ENCODE data around the gene VWF. TPM values are rescaled to one million over a fixed set of nuclear protein-coding genes. Genes with fewer than 3 reads are reported as not detected.
A peak's percentile ranks its signal among the peaks of the same experiment; 100 is the strongest.

The VWF gene
- total RNA-seq, 6 donors from 2014 or later, result 292 to 543 (median 360) TPM

DNA sequence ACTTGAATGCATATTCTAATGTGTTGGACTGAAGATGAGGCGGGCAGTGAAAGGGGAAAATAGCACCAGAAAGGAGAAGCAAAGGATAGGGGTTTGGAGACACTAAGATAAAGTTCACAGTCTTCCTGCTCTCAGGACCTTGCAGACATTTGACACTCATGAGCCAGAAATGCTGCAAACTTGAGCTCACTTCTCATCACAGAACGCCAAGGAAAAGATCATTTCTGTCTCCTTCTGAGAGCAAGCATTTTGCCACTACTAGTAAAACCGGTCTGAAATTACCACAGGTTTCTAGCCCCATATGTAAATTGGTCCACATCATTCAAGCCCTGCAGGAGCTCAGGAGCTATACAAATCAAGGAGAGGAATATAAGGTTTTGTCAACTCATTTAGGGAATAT is 134.8 kb downstream of the VWF start:
- no peaks in the 10 kb centered on the region for H3K9me3 ChIP-seq
- 85 to 88% methylated on average over 3 of the region's 3 CpGs for WGBS, 2 donors
- peaks cover 3 to 65% (median 10%) of the 10 kb centered on the region in 4 donors for H3K36me3 ChIP-seq
- ATAC-seq (ENCODE audit: low FRiP score in 2 of 2), result no peak
- no peak for DNase-seq
- no peaks in the 10 kb centered on the region for H3K27me3 ChIP-seq
- H3K4me1 ChIP-seq, result peaks cover 0 to 6% (median 0%) of the 10 kb centered on the region in 4 donors
- no peak overlapping the region for H3K4me3 ChIP-seq
- TF ChIP-seq EP300 (IDR thresholded peaks at IDR 0.05) (no peak), POLR2AphosphoS5 (IDR thresholded peaks at IDR 0.05) (no peak), POLR2A (IDR thresholded peaks at IDR 0.05) (no peak)
- TF ChIP-seq, protein P1, sequence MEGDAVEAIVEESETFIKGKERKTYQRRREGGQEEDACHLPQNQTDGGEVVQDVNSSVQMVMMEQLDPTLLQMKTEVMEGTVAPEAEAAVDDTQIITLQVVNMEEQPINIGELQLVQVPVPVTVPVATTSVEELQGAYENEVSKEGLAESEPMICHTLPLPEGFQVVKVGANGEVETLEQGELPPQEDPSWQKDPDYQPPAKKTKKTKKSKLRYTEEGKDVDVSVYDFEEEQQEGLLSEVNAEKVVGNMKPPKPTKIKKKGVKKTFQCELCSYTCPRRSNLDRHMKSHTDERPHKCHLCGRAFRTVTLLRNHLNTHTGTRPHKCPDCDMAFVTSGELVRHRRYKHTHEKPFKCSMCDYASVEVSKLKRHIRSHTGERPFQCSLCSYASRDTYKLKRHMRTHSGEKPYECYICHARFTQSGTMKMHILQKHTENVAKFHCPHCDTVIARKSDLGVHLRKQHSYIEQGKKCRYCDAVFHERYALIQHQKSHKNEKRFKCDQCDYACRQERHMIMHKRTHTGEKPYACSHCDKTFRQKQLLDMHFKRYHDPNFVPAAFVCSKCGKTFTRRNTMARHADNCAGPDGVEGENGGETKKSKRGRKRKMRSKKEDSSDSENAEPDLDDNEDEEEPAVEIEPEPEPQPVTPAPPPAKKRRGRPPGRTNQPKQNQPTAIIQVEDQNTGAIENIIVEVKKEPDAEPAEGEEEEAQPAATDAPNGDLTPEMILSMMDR (IDR thresholded peaks at IDR 0.05), result no peak
- no peak overlapping the region for H3K27ac ChIP-seq

DNA sequence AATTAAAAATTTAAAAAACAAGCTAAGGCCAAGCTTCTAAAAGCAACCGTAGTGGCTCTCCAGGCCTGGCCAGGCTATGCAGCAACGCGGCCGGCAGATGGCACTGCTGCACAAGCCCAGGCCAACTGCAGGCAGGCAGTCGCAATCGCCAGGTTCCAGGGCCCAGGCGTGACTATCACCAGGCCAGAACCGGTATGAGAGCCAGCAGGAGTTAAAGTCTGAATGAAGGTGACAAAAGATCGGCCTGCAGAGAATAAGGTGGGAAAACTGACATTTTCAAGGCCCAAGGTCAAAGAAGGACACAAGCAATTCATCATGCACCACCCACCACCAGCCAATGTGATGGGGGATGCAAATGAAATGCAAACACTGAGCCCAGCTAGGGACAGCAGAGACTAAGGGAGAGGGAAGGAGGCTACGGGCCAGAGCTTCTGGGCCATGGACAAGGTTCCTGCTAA is 135.8 kb downstream of the VWF start:
- WGBS, 2 donors, result 5 to 10% methylated on average over 10 of the region's 10 CpGs

DNA sequence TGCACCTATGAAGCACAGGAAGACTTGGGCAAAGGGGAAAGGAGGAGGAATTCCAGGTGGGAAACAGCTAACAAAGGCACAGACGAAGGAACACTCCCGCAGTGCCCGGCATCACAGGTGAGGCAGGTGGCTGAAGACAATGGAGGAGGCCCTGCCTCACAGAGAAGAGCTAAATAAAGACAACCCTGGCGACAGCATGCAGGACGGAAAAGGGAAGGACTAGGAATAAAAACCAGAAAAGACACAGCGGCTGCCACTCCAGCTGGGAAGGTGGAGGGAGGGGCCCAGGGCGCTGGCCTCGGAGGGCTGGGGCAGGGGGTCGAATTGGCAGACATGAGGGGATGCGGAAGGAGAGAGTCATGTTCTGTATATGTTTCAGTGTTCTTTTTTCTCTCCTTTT is 136.4 kb downstream of the VWF start:
- TF ChIP-seq POLR2AphosphoS5 (IDR thresholded peaks at IDR 0.05) (no peak), EP300 (IDR thresholded peaks at IDR 0.05) (no peak), POLR2A (IDR thresholded peaks at IDR 0.05) (no peak)
- TF ChIP-seq, protein P1 (IDR thresholded peaks at IDR 0.05), result no peak
- Histone ChIP-seq H3K4me1 (peaks cover 0 to 6% (median 0%) of the 10 kb centered on the region in 4 donors), H3K27me3 (no peaks in the 10 kb centered on the region), H3K4me3 (no peak overlapping the region), H3K36me3 (peaks cover 3 to 58% (median 8%) of the 10 kb centered on the region in 4 donors), H3K9me3 (no peaks in the 10 kb centered on the region), H3K27ac (no peak overlapping the region)
- peak in 1 of 2 donors; percentile 53 for DNase-seq
- WGBS, 2 donors, result 64 to 69% methylated on average over 10 of the region's 10 CpGs
- ATAC-seq (ENCODE audit: low FRiP score in 2 of 2), result no peak

More for the DNA sequence above, 135.8 kb downstream of the VWF start:
- Histone ChIP-seq H3K27ac (no peak overlapping the region), H3K36me3 (peaks cover 3 to 62% (median 9%) of the 10 kb centered on the region in 4 donors), H3K4me3 (no peak overlapping the region), H3K27me3 (no peaks in the 10 kb centered on the region), H3K9me3 (no peaks in the 10 kb centered on the region), H3K4me1 (peaks cover 0 to 6% (median 0%) of the 10 kb centered on the region in 4 donors)
- TF ChIP-seq, protein P1 (IDR thresholded peaks at IDR 0.05), result peak; percentile 78 to 94 (median 89)
- TF ChIP-seq POLR2AphosphoS5 (IDR thresholded peaks at IDR 0.05) (no peak), POLR2A (IDR thresholded peaks at IDR 0.05) (no peak), EP300 (IDR thresholded peaks at IDR 0.05) (no peak)
- peak; percentile 84 to 94 for DNase-seq
- peak; percentile 91 to 94 for ATAC-seq (ENCODE audit: low FRiP score in 2 of 2)

DNA sequence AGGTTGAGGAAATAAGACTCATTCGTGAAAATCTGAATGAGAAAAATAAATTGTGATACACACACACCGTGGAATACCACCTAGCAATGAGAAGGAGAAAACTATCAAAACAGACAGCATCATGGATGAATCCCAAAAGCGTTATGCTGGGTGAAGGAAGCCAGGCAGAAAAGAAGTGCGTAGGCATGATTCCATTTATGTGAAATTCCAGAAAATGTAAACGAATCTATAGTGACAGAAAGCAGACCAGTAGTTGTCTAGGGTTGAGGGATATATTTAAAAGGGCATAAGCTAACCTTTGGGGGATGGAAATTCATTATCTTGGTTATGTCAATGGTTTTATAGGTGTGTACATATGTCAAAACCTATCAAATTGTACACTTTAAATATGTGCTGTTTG is 136.9 kb downstream of the VWF start:
- TF ChIP-seq POLR2A (IDR thresholded peaks at IDR 0.05) (no peak), POLR2AphosphoS5 (IDR thresholded peaks at IDR 0.05) (no peak), EP300 (IDR thresholded peaks at IDR 0.05) (no peak)
- TF ChIP-seq, protein P1 (IDR thresholded peaks at IDR 0.05), result no peak
- peaks cover 0 to 6% (median 0%) of the 10 kb centered on the region in 4 donors for H3K4me1 ChIP-seq
- DNase-seq (no peak), ATAC-seq (ENCODE audit: low FRiP score in 2 of 2) (no peak)
- H3K4me3 ChIP-seq, result no peak overlapping the region
- H3K27me3 ChIP-seq, result no peaks in the 10 kb centered on the region
- H3K36me3 ChIP-seq, result peaks cover 3 to 58% (median 7%) of the 10 kb centered on the region in 4 donors
- H3K27ac ChIP-seq, result no peak overlapping the region
- 86 to 91% methylated on average over 5 of the region's 5 CpGs for WGBS, 2 donors
- H3K9me3 ChIP-seq, result no peaks in the 10 kb centered on the region

DNA sequence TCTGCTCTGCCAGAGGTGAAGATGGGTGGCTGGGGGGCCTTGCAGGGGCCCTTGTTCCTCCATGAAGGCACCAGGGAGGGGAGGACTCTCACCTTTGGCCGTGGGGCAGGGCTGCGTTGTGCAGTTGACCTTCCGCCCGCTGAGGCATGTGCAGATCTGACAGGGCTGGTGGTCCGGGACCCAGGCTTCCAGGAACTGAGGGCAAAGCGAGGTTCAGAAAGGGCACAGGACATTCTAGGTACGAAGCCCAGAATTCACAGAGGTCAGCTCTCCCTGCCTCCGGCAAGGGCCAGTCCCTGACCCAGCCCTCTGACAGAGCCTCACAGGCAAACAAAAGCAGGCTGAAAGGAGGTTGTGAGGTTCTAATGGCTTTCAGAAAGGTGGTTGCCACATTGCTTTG is 139.0 kb downstream of the VWF start:
- Histone ChIP-seq H3K4me1 (peaks cover 0 to 6% (median 0%) of the 10 kb centered on the region in 4 donors), H3K27me3 (no peaks in the 10 kb centered on the region), H3K4me3 (no peak overlapping the region), H3K9me3 (no peaks in the 10 kb centered on the region), H3K36me3 (peaks cover 3 to 67% (median 8%) of the 10 kb centered on the region in 4 donors), H3K27ac (no peak overlapping the region)
- ATAC-seq (ENCODE audit: low FRiP score in 2 of 2), result no peak
- DNase-seq, result no peak
- TF ChIP-seq POLR2AphosphoS5 (IDR thresholded peaks at IDR 0.05) (no peak), EP300 (IDR thresholded peaks at IDR 0.05) (no peak), POLR2A (IDR thresholded peaks at IDR 0.05) (no peak)
- TF ChIP-seq, protein P1 (IDR thresholded peaks at IDR 0.05), result no peak
- 77 to 88% methylated on average over 8 of the region's 8 CpGs for WGBS, 2 donors

Data from upper lobe of left lung (tissue), 6 donors.